OCI-LY3 (cell line): ENCODE results near the gene CDHR3.

ENCODE experiments used
- CTCF ChIP-seq: fragments of 200-600, 300-600 bp; sonication (generic); IDR thresholded peaks from 2 replicates; pipeline ENCODE4 v1.5.1; 2014; ENCODE audit warnings: antibody characterized with exemption, low read length, low read depth
- EZH2phosphoT487 ChIP-seq: fragments of 200-600 bp; shearing (Covaris generic); IDR thresholded peaks from 2 replicates; pipeline ENCODE4 v1.6.1; 2018; ENCODE audit warnings: antibody characterized with exemption, mixed run types, low read depth

- TF ChIP-seq CTCF (no peak), EZH2phosphoT487 (no peak)
Measured at GRCh38 chr7:105924945-105925344, 38.1 kb upstream of the CDHR3 start.
